Activated T-cell treated with anti-CD3 and anti-CD28 coated beads for 1 hour (primary cell): ENCODE data around the gene GRM7.

Experiments used
- DNase-seq: peaks from one replicate; pipeline ENCODE4 v3.0.0-alpha.2; 2020; ENCODE audit warnings: low read depth

The GRM7 gene

GRCh38 chr3:6971933-6972332 is 111.0 kb downstream of the GRM7 start:
- no peak for DNase-seq

GRCh38 chr3:6985848-6986247 is 124.9 kb downstream of the GRM7 start:
- DNase-seq, result no peak

- DNase-seq, result no peak
These were observed 128.8 kb downstream of the GRM7 start for GRCh38 chr3:6989608-6990291.

- no peak for DNase-seq
These were observed 133.3 kb downstream of the GRM7 start for GRCh38 chr3:6994081-6994668.

- DNase-seq, result no peak
These were observed 139.6 kb downstream of the GRM7 start for GRCh38 chr3:7000501-7000900.

- no peak for DNase-seq
These were observed 140.5 kb downstream of the GRM7 start for GRCh38 chr3:7001370-7001769.

- no peak for DNase-seq
These were observed 154.9 kb downstream of the GRM7 start for GRCh38 chr3:7015683-7016440.

- DNase-seq, result no peak
These were observed 164.8 kb downstream of the GRM7 start for GRCh38 chr3:7025581-7026300.

- DNase-seq, result no peak
These were observed 168.6 kb downstream of the GRM7 start for GRCh38 chr3:7029562-7029961.

GRCh38 chr3:7038394-7038793 is 177.5 kb downstream of the GRM7 start:
- DNase-seq, result no peak

- no peak for DNase-seq
These were observed 201.8 kb downstream of the GRM7 start for GRCh38 chr3:7062714-7063113.

- DNase-seq, result no peak
These were observed 209.5 kb downstream of the GRM7 start for GRCh38 chr3:7070461-7070860.

- DNase-seq, result no peak
These were observed 213.3 kb downstream of the GRM7 start for GRCh38 chr3:7074217-7074616.

GRCh38 chr3:7075117-7075516 is 214.2 kb downstream of the GRM7 start:
- no peak for DNase-seq

GRCh38 chr3:7075901-7076300 is 215.0 kb downstream of the GRM7 start:
- no peak for DNase-seq

- no peak for DNase-seq
These were observed 221.3 kb downstream of the GRM7 start for GRCh38 chr3:7082244-7082643.

- DNase-seq, result no peak
These were observed 225.5 kb downstream of the GRM7 start for GRCh38 chr3:7086417-7086816.

GRCh38 chr3:7095116-7095515 is 234.2 kb downstream of the GRM7 start:
- no peak for DNase-seq

GRCh38 chr3:7100136-7100535 is 239.2 kb downstream of the GRM7 start:
- DNase-seq, result no peak

GRCh38 chr3:7106635-7107034 is 245.7 kb downstream of the GRM7 start:
- DNase-seq, result no peak

- no peak for DNase-seq
These were observed 251.7 kb downstream of the GRM7 start for GRCh38 chr3:7112523-7113056.

- no peak for DNase-seq
These were observed 283.9 kb downstream of the GRM7 start for GRCh38 chr3:7144697-7145308.
